Hepatocyte (in vitro differentiated cells): ENCODE results near the gene RIOX2.

Source experiments
- CTCF ChIP-seq: fragments of 200-600 bp; sonication (generic); IDR thresholded peaks from 2 replicates; pipeline ENCODE4 v1.5.1; 2016; ENCODE audit warnings: antibody characterized with exemption, mild to moderate bottlenecking; ENCODE audit not compliant: poor library complexity
- EZH2 ChIP-seq: fragments of 200-600 bp; sonication (generic); IDR thresholded peaks from 2 replicates; pipeline ENCODE4 v1.6.1; 2016; ENCODE audit warnings: antibody characterized with exemption, mild to moderate bottlenecking, borderline replicate concordance
- EZH2phosphoT487 ChIP-seq: fragments of 200-600 bp; sonication (generic); IDR thresholded peaks from one replicate; pipeline ENCODE4 v1.6.1; 2018; ENCODE audit warnings: antibody characterized with exemption, mild to moderate bottlenecking, low read depth, moderate library complexity; ENCODE audit not compliant: unreplicated experiment, severe bottlenecking

DNA sequence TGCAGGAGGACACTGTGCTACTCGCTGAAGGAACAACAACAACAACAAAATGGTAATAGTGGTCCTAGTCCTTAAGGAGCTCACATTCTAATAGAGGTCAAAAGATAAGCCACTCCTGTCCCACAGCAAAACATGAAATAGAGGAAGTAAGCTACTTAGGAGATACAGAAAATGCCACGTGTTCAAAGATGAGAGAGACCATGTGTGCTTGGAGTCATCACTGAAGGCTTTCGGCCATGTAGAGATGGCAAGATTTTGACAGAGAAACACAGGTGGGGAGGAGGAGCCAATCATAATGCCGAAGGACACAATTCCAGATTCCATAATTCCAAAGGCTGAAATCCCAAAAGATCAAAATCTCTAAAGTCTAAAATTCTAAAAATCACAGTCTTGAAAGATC is 24.8 kb upstream of the RIOX2 start:
- TF ChIP-seq CTCF (no peak), EZH2 (no peak), EZH2phosphoT487 (no peak)
